OCI-LY1 (cell line): Measurements from ENCODE around the gene CHRNA3.

Experiments used
- EZH2 ChIP-seq: fragments of 200-600 bp; sonication (generic), shearing (Covaris generic); IDR thresholded peaks from 2 replicates; pipeline ENCODE4 v1.8.0; 2017; ENCODE audit warnings: borderline replicate concordance, mixed run types, mild to moderate bottlenecking, antibody characterized with exemption, low read length, moderate library complexity, mixed read lengths
- TF ChIP-seq, protein P1 (sequence below): fragments of 200-600 bp; sonication (generic), shearing (Covaris generic); IDR thresholded peaks from 2 replicates; pipeline ENCODE4 v1.5.1; 2017; ENCODE audit warnings: mild to moderate bottlenecking, antibody characterized with exemption, low read length, moderate library complexity, mixed read lengths

GRCh38 chr15:78630886-78631633 is 10.3 kb upstream of the CHRNA3 start:
- TF ChIP-seq, protein P1, sequence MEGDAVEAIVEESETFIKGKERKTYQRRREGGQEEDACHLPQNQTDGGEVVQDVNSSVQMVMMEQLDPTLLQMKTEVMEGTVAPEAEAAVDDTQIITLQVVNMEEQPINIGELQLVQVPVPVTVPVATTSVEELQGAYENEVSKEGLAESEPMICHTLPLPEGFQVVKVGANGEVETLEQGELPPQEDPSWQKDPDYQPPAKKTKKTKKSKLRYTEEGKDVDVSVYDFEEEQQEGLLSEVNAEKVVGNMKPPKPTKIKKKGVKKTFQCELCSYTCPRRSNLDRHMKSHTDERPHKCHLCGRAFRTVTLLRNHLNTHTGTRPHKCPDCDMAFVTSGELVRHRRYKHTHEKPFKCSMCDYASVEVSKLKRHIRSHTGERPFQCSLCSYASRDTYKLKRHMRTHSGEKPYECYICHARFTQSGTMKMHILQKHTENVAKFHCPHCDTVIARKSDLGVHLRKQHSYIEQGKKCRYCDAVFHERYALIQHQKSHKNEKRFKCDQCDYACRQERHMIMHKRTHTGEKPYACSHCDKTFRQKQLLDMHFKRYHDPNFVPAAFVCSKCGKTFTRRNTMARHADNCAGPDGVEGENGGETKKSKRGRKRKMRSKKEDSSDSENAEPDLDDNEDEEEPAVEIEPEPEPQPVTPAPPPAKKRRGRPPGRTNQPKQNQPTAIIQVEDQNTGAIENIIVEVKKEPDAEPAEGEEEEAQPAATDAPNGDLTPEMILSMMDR: no peak
- no peak for TF ChIP-seq EZH2
